Stimulated activated CD4-positive, alpha-beta T cell treated with anti-CD3 and anti-CD28 coated beads, Interleukin-1b, Interleukin-23, amount 100 ng/mL, for 1 hour (primary cell): ENCODE data around the gene TMEM269.

ENCODE experiments used
- DNase-seq, 2 donors: peaks; one replicate each; pipeline ENCODE4 v3.0.0-alpha.2; 2020; ENCODE audit warnings: low read depth in 2 of 2

Gene TMEM269

DNA sequence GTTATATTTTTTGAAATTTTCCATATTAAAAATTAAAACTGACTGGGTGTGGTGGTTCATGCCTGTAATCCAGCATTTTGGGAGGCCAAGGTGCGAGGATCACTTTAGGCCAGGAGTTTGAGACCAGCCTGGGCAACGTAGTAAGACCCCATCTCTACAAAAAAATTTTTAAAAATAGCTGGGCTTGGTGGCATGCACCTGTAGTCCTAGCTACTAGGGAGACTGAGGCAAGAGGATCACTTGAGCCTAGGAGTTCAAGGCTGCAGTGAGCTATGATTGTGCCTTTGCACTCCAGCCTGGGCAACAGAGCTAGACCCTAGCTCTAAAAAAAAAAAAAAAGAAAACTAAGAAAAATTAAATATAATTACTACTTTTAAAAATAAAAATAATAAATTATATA lies 36.9 kb downstream of the TMEM269 start:
- no peak for DNase-seq

DNA sequence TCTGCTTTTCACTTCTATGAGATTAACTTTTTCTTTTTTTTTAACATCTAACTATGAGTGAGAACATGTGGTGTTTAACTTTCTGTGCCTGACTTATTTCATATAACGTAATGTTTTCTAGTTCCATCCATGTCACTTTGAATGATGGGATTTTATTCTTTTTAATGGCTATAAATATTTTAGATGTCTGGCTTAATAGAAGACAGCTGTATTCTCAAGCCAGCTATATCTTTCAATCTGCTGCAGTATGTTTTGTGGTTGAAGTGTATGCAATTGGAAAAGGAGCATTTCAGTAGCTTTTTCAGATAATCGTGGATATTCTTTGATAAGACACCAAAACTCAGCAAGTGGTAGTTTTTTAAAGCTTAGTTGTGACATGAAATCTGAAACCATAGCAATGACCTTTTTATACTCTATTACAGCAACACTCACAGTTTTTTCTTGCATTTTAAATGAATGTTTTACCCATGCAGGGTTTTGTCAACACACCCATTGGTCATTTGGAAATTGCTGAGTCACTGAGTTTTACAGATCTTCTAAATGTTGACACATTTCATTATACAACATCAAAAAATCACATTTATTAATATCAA lies 38.1 kb downstream of the TMEM269 start:
- no peak for DNase-seq

DNA sequence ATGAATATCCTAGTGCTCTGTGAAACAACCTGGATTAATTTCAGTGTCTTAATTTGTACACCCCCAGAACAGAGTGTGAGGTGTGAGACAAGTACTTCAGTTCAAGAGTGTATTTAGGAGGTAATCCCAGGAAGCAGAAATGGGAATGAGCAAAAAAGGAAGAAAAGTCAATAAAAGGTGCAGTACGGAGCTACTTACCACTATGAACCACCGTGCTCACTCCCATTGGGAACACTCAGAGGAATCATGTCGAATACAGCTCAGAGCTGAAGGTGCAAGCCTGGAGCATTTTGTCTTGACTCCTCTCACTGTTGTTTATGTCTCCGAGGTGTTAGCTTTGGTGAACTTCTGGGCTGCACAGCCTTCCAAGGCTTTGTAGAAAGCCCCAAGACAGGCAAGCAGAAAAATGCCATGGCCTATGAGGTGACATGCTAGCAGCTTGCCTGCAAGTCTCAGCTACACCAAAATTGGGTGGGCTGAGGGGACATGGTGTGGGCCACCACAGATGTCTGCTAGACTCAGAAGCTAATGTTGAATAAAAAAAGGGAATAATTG lies 39.8 kb downstream of the TMEM269 start:
- no peak for DNase-seq

DNA sequence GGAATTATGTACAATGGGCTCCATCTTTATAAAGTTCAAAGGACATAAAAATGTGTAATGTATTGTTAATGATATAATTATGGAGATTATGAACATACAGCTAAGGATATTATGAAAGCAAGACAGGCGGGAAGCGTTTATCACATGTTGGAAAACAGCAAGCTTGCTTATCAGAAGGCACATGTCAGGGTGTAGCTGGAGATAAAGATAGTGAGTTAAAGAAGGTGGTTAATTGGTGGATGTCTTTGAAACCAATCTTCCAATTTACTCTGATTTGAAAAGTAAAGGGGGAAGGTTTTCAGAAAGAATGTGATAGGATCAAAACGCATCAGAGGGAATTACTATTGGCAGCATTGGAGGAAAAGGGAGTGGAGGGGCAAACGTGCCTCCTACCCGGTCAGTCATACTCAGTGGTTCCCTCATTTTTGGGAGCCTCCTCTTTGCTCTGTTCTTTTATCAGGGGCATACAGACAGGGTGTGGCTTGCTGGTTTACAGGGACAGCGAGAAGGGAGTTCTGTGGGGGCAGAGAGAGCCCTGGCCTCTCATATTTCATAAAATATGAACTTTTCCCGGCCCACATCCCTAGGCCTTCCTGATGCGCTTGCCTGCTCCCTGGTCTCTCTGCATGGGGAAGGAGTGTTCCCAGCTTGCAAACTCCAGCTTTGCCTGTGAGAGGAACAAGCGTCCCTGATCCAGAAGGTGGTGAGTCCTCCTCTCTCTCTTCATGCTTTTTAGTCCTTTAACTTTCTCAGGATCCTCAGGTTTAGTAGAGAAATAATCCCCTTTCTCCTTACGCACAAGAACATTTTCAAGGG lies 40.5 kb downstream of the TMEM269 start:
- DNase-seq: no peak

DNA sequence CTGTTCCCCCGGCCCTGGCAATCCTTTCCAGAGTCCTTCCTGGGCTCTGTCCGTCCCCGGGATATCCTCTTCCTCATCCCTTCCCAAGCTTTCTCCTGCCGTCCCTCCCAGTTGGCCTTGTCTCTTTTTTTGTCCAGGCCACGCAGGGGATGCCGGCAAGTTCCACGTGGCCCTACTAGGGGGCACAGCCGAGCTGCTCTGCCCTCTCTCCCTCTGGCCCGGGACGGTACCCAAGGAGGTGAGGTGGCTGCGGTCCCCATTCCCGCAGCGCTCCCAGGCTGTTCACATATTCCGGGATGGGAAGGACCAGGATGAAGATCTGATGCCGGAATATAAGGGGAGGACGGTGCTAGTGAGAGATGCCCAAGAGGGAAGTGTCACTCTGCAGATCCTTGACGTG lies 45.8 kb downstream of the TMEM269 start:
- no peak for DNase-seq

DNA sequence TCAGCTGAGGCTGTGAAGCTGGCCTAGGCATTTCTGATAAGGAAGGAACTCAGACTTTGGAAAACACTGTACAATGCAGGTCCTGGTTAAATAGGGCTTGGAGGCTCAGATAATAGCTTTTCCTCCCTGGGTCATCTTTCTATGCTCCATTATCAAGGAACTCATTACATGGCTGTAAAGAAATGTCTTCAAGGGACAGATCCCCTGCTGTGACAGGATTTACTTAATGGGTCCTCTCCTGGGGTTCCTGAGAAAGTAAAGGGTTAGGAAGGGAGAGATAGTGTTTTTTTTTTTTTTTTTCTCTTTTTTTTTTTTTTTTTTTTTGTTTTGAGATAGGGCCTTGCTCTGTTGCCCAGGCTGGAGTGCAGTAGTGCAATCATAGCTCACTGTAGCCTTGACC lies 46.5 kb downstream of the TMEM269 start:
- no peak for DNase-seq

DNA sequence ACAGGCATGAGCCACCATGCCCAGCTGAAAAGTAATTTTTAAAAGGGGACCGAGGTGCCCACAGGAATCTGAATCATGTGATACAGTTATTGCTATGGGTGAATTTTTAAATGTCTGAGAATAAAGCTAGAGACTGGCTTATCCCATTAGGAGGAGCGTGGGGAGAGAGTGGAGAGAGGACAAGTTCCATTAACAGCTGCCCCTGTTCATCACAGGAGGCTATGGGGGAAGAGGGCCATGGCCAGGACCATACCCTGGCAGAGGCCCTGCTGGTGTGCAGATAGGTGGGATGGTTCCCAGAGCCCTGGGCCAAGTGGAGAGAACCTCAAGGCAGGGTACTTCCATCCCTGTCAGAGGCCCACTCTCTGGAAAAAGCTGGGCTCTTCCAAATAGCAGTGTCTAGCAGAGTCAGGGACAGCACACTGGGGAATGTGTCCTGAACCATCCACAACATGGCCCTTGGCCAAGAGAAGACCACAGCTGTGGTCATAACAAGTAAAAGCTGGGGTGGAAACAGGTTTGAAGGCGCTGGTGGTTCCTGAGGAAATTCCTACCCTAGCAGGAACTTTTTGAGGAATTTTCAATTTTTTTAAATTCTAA lies 48.0 kb downstream of the TMEM269 start:
- no peak for DNase-seq

DNA sequence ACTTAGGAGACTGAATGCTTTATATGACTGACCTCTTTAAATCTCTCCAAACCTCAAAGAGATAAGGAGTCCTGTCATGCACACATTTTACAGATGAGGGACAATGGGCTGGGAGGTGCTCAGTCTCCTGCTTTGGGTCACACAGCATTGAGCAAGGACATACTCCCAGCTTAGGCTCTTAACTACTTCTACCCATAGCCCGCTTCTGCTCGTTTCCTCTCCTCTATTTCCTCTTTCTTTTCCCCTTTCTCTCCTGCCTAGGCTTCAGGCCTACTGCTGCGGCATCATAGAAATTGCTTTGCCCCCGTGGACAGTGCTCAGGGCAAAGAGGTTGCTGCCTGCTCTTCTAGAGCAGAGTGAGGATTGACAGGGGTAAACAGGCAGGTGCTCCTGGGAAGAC lies 49.2 kb downstream of the TMEM269 start:
- no peak for DNase-seq

DNA sequence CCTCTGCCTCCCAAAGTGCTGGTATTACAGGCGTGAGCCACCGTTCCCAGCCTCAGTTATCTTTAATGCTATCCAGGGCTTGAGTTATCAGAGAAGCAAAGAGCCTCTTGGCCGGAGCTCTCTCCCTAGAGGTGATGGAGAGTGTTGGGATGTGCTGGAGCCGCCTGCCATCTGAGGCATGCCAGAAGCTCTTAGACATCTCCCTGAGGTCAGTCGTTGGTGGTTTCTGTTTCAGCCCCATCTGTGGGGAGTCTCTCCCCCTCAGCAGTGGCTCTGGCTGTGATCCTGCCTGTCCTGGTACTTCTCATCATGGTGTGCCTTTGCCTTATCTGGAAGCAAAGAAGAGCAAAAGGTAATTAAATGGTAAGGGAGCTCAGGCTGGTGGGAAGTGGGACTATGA lies 50.0 kb downstream of the TMEM269 start:
- DNase-seq: no peak

DNA sequence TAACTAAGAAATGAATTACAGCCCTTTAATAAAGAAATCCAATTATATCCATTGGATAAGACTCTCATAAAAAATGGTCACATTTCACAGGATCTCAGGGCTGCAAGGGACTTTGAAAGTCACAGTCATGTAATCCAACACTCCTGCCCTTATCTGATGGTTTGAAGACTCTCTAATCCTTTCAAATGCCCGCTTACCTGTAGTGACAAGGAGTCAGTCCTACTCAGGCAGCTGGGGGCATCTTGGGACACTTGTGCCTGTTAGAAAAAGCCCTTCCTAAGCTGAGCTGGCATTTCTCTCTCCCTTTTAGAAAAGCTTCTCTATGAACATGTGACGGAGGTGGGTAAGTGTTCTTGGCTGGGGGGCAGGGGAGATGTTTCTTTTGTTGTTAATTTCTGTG lies 50.6 kb downstream of the TMEM269 start:
- no peak for DNase-seq

DNA sequence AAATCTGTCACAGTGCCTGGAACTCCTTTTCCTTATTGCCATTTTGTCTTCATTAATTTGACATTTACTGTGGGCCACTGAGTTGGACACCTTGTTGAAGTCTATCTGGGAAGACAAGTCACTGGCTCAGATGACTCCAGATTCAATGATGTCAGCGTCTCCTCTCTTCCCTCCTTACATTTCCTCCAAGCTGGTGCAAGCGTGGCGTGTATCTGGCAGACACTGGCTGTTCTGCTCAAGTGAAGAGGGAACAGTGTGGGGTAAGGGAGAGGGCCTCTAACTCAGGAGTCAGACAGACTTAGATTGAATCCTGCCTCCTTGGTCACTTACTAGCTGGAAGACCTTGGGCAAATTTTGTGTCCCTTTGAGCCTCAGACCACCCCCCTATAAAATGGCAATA lies 52.9 kb downstream of the TMEM269 start:
- no peak for DNase-seq

DNA sequence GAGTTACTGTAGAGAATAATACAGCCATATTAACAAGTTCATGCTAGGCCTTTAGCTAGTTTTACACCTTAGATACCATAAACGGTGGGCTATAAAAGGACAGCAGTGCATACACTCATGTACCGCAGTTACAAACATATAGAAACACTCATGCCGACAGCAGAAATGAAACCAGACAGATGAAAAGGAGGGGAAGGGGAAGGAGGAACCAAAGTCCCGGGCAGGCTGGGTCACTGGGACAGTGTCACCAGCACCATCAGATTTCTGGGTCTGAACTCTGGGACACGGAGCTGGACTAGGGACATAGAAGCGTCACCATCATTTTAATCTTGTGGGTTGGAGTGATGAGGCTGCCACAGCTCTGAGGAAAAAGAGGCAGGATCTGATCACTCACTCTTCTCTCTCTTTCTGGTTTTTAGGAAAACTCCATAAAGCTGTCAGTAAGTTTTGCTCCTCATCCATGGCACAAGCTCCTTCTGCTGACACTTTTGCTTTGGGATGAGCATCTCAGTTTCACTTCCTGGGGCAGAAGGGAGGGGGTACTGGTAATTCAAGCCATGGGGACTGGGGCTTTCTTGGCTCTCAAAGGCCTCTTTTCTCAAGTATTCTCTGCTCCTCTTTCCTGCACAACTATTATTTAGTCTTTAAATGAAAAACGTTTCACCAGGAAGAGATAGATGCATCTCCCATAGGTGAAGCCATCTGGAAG lies 53.8 kb downstream of the TMEM269 start:
- DNase-seq: no peak

DNA sequence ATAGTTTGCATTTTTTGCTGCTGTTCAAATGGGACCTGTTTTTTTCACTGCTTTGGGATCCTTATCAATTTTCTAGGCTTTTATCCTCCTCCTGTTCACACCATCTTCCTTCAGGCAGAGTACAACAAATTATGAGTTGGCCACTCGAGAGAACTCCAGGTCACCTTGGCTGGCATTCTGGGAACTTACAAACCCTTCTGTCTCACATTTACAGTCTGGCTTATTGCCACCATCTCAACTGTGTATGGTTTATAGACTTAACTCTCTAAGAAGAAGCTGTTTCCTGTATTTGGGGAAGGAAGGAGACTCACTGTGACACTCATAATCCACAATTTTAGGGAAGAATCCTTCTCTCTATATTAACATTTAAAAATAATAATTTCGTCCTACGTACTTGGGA lies 56.2 kb downstream of the TMEM269 start:
- DNase-seq: no peak

DNA sequence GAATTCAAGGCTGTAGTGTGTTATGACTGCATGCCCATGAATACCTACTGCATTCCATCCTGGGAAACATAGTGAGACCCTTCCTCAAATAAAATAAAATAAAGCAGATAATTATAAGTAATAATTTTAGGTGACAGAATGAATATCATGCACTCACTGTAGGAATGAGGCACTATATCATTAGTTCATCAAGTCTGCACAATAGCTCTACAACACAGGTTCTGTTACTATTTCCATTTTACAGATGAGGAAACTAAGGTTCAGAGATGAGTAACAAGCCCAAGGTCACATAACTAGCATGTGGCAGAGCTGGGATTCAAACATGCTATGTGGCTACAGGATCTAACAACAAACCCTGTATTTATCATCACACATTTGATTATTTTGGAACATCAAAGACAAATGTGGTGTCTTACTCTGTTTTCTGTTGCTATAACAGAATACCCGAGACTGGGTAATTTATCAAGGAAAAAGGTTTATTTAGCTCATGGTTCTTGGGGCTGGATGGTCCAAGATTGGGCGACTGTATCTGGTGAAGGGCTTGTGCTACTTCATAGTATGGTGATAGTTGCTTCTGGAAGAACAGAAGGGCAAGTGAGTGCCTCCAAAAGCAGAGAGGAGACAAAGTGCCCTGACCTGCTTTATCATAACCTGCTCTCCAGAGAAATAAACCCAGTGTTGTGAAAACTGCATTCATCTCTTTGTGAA lies 56.8 kb downstream of the TMEM269 start:
- no peak for DNase-seq

DNA sequence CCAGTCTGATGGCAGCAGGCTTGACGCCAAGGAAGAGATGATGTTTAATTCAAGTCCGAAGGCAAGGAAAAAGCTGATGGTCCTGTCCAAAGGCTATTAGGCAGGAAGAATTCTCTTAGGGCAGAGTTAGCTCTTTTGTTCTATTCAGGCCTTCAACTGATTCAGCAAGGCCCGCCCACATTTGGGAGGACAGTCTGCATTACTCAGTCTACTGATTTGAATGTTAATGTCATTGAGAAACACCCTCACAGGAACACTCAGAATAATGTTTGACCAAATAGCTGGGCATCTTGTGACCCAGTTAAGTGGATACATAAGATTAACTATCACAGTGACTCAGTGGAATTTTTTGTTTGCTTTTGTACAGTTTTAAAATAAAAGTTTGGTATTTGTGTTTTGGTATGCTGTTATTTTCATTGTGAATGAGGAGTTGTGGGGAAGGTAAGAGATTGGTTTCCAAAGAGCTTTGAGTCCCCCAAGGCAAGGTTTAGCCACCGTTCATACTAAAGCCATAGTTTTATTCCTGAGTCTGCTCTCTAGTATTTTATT lies 59.9 kb downstream of the TMEM269 start:
- DNase-seq: no peak

DNA sequence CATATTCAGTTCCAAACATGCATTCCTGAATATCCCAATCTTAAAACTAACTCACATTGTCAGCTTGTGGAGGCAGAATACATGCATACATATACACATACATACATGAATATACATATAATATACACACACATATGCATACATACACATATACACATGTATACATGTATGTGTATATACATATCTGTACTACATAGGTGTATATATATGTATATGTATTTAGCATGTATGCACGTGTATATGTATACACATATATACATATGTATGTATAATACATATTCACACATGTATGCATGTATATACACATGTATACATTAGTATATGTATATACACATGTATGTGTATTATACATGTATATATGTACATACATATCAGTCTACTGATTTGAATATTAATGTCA lies 60.4 kb downstream of the TMEM269 start:
- DNase-seq: no peak

DNA sequence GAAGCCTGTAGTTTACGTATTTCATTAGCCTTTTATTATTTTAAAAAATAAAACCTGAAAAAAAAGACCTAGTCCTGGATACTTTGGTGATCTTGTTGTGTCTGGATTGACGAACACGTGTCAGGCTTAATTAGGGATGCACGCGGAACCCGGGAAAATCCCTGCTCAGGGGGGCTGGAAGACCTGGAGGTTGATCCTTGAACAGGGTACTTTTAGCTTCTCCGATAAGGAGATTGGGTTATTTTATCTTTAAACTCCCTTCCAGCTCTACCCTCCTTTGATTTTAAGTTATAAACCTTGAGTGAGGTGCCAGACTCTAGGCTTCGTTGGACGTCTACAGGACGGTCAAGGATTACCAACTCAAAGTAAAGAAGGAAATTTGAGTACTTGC lies 61.1 kb downstream of the TMEM269 start:
- DNase-seq: no peak

DNA sequence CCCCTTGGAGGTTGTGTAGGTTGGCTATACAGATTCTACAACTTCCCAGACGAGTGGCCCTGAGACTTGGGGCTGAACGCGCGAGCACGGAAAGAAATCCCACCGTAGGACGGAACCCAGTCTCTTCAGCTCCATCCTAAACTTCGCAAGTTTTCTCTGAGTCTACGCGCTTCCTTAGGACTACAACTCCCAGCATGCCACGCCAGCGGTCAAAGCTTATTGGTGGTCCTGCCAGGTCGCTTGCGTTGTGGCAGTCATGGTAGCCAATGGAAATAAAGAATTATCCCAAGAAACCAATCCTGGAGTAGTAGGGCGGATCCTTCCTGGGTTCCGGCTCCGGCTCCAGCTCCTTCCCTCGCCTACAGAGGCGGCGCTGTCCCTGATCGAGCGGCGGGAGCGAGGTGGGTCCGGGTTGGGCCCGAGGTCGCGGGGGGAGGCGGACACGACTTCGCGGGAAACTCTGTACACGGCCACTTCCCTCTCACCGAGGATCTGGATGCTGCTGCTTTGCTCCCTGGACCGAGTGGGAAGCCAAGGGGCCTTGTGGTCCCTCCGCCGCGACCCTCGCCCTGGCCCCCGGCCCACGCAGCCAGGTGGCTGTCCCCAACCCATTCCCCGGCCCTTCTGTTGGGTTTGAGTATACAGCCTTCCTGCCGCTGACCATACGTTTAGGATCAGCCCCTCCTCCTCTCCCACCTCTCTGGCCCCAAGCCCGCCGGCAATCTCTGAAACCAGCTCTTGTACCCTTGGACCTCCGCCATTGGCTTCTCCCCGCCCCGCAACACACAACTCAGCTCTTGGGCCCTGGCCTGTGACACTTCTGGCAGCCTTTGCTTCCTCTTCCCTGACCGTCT lies 61.7 kb downstream of the TMEM269 start, which contains the start of gene ZNF691:
ZNF691 (plus strand) TSS at position 357 of the 854 bp plus-strand sequence. CDS start 3,046 bp downstream, outside the sequence.
- DNase-seq: peak; percentile 67 to 70

DNA sequence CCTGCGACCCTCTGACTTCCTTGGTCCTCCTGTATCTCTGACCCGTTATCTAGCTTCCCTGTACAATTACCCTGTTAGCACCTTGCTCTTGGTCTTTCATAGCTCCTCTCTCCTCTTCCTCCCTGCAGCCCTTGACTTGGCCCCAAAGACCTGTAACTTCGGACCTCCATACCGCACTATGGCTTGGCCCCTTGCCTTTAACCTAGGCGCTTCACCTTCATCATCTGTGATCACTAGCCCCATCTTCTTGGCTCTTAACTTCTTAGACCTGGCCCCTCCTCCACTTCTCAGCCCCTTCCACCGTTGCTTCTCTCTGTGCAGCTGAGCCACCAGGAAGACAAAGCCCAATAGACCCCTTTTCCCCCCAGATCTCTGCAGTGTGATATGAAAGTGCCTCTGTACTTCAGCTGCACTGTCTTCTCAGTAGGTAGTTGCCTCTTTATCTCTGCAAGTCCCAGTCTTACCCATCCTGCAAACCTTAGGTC lies 62.4 kb downstream of the TMEM269 start:
- no peak for DNase-seq
